Regular cardiac myocyte (primary cell): ENCODE results near the gene MRM2. TPM values are rescaled to one million over a fixed set of nuclear protein-coding genes. Genes with fewer than 3 reads are reported as not detected.

Source experiments
- total RNA-seq: library from RNA; depleted of rRNA; stranded (reverse); fragments of >200 nt; gene quantifications from 2 replicates; pipeline ENCODE4 v1.2.3, GENCODE V29; 2014

MRM2 gene
- 16.1 and 31.8 TPM in 2 replicates for total RNA-seq

DNA sequence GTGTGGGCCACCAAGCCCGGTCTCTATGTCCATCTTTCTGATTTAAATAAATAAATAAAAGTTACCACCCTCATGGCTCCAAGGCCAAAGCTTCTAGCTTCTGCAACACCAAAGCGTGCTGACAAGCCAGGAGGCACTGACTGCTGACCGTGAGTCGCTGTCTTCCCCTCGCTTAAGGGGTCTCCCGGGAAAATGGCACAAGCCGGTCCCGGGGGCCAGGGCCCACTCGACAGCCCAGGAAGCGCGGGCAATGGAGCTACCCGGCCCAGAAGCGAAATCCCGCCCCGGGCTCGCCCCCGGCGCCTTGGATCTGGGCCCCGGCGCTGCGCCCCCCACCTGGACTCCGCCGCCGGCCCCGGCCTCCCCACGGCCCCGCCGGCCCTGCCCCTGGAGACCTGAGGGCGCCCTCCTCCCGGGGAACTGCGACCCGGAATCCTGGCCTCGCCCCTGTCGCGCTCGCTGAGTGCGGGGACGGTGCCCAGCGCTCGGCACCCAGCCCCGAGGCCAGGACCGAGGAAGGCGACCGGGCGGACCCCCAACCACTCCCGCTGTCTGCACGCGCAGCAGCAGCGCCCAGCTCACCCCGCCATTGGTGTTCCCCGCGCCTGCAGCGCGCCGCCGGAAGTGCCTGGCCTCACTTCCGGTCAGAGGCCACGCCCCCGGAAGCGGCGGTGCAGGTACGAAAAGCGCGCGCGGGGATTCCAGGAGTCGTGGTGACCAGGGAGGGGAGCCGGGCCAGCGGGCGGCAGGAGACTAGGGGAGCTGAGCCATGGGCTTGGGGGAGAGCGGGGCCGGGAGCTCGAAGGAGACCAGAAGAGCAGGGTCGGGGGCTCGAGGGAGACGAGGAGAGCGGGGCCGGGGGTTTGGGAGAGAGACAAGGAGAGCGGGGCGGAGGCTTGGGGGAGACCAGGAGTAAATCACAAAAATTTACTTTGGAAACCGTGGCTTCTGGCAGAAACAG, at the start of gene MRM2, which contains the start of gene NUDT1:
Gene MRM2, minus strand, starts transcription at position 626 of the 961 bp plus-strand sequence. Its CDS starts 36 bp downstream, at position 590.
Gene NUDT1, plus strand, starts transcription at position 647 of the 961 bp plus-strand sequence. CDS start 2,349 bp downstream, outside the sequence.

GRCh38 chr7:2232766-2233520, 9.1 kb downstream of the MRM2 start, which contains the start of gene MAD1L1:
MAD1L1 (minus strand) TSS chr7:2232945; CDS start chr7:2230133, 2,812 bp downstream.

Other genes starting within 250 kb of the MRM2 start
- gene MAD1L1, start 9.3 kb downstream of the MRM2 start, total RNA-seq = 30.7 and 60.0 TPM in 2 replicates
- gene NUDT1, start within 50 bp of the MRM2 start, total RNA-seq = 16.3 and 42.6 TPM in 2 replicates
- gene SNX8, start 72.2 kb upstream of the MRM2 start, total RNA-seq = 11.3 and 24.2 TPM in 2 replicates
- 199 and 264 TPM in 2 replicates for gene EIF3B, start 112.6 kb upstream of the MRM2 start, total RNA-seq
- 2.8 and 6.1 TPM in 2 replicates for gene CHST12, start 161.4 kb upstream of the MRM2 start, total RNA-seq
- gene GRIFIN, start 234.2 kb upstream of the MRM2 start, total RNA-seq = not detected in 2 replicates